CD4-positive, alpha-beta T cell treated with Interferon alpha-2 for 1 hour (primary cell): ENCODE results near the gene PDZK1.
"Not testable (repeated sequence)": the region's sequence is repeated elsewhere in the genome, so short reads cannot be mapped to it uniquely, and the experiment has no call there.

Experiments
- DNase-seq, 2 donors: peaks; one replicate each; pipeline ENCODE4 v3.0.0-alpha.2; 2020 to 2022

PDZK1 gene

DNA sequence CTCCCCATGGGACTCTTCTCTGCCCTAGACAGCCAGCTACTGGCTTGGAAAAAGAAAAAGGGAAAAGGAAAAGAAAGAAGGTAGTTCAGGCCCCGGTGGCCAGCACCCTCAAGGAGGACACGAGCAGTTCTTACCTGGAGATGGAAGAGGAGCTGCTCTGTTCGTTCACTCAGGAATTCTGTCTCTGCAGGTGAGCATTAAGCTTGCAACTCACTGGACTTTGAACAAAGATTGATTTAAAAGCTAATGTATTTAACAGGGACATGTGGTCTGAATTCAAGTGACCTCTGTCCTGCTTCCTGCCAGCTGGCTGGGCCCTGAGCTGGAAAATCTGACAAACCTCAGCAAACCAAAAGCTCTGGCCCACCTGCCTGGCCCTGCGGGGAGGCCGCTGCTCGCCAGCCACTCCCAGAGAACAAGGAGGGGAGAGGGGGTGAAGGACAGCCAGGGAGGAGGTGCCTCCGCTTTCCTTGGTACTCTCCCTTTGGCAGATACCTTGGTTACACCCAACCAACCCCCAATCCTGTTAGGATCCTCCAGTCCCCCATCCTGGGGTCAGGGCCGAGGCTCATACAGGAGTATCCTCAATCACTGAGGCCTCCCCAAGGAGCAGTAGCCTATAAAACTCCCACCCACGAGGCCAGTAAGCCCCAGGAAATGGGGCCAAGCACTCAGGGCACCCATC, at the start of gene PDZK1:
Gene PDZK1, minus strand, starts transcription at position 186 of the 685 bp plus-strand sequence. CDS start 19,347 bp downstream, outside the sequence.
- DNase-seq: no peak

DNA sequence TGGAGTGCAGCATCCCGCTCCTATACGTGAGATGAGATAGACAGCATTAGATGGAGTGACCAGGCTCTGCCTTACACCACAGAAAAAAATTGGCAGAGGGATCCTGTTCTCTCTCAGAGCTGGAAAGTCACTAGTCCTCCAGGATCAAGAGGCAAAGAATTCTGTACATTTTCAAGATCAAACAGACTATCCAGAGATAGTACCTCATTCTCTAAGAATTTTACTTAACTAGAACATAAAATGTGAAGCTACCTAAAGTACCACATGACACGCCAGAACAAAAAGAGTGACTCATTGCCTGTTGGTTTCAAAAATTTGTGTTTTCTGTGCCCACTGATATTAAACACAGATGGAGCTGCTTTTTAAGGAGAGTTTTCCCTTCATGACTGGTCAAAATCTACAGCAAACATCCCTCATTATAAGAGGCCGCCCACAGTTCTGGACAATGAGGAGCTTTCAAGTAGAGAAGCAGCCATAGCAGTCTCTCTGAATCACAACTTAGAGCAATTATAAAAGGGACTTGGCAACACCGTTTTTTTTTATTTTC, 44.4 kb upstream of the PDZK1 start:
- DNase-seq: no peak

DNA sequence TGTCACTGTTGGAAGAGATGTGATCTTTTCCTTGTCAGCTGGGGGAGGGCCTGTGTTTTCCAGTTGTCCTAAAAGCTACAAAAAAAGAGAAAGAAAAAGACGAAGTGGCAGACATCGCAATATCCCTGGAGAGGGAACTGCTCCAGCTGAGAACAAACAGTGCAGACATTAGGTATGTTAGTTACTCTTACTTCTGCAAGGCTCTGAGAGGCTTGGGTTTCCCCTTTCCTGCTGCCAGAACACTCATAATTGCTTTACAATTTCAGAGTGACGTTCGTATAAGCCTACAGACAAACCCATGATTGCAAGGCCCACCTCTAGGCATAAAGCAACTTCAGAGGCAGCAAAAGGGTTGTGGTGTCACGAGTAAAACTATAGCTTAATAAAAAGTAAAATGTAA, 43.3 kb upstream of the PDZK1 start:
- no peak for DNase-seq

- DNase-seq: no peak
These were observed 40.5 kb upstream of the PDZK1 start for GRCh38 chr1:145747398-145748247.

- no peak for DNase-seq
These were observed 33.1 kb upstream of the PDZK1 start for GRCh38 chr1:145740269-145740668.

DNA sequence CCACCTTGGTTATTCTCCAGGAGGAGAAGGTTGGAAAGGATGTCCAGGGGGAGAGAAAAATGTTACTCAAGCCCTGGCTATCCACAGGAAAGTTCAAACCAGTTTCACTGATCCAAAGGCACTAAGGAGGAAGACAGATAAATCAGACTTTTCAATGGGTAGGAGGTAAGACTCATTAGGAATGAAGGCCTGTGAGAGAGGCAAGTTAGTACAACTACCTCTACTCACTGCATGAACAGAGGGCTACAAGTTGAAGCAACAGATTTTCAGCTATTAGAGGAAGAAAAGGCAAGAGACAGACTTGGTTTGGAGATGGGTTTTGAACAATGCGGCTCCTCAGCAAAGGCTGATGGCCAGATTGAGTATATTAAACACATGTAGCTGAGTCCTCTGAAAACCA, 29.0 kb upstream of the PDZK1 start:
- no peak for DNase-seq

- DNase-seq: no peak
These were observed 23.7 kb upstream of the PDZK1 start for GRCh38 chr1:145730900-145731299.

DNA sequence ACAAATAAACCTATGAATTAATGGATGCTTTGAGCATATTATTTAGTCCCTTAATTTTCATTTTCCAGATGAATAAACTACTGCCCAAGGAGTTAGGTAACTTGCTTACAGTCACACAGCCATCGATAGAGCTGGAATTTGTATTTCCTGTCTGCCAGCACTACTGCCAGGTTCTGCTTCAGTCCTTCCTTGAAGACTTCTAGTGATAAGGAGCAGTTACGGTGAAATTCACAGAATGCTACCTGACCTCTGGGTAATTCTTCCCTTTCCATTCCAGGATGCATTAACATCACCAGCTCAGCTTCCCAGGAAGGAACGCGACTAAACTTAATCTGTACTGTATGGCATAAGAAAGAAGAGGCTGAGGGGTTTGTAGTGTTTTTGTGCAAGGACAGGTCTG, 23.3 kb upstream of the PDZK1 start:
- no peak for DNase-seq

DNA sequence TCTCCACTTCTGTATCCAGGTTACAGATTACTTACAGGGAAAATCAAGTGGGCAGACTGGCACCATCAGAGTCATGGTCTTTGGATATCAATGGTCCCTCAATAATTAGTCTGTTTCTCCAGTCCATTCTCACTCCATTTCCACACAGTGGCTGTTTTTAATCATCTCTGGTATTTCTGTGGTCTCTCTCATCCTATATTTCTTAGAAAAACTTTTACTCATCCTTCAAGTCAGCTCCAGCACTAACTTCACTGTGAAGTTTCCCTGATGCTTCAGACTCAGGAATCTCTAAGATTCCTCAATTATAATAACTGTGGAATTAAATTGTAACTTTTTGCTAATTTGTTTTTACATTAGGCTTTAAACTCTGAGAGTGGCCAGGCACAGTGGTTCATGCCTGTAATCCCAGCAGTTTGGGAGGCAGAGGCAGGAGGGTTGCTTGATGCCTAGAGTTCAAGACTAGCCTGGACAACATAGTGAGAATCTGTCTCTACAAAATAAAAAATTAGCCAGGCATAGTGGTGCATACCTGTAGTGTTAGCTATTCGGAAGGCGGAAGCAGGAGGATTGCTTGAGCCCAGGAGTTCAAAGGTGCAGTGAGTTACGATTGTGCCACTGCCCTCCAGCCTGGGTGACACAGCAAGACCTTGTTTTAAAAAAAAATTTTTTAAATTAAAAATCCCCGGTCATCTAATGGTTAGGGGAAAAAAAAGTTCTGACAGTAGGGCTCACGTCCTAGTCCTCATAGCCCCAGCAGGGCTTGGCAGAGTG, 22.7 kb upstream of the PDZK1 start:
- DNase-seq: no peak

GRCh38 chr1:145729196-145729595, 22.0 kb upstream of the PDZK1 start:
- no peak for DNase-seq

DNA sequence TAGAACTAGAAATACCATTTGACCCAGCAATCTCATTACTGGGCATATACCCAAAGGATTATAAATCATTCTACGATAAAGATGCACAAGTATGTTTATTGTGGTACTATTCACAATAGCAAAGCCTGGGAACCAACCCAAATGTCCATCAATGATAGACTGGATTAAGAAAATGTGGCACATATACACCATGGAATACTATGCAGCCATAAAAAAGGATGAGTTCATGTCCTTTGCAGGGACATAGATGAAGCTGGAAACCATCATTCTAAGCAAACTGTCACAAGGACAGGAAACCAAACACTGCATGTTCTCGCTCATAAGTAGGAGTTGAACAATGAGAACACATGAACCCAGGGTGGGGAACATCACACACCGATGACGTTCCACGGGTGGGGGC, 19.0 kb upstream of the PDZK1 start:
- not testable (repeated sequence) for DNase-seq

DNA sequence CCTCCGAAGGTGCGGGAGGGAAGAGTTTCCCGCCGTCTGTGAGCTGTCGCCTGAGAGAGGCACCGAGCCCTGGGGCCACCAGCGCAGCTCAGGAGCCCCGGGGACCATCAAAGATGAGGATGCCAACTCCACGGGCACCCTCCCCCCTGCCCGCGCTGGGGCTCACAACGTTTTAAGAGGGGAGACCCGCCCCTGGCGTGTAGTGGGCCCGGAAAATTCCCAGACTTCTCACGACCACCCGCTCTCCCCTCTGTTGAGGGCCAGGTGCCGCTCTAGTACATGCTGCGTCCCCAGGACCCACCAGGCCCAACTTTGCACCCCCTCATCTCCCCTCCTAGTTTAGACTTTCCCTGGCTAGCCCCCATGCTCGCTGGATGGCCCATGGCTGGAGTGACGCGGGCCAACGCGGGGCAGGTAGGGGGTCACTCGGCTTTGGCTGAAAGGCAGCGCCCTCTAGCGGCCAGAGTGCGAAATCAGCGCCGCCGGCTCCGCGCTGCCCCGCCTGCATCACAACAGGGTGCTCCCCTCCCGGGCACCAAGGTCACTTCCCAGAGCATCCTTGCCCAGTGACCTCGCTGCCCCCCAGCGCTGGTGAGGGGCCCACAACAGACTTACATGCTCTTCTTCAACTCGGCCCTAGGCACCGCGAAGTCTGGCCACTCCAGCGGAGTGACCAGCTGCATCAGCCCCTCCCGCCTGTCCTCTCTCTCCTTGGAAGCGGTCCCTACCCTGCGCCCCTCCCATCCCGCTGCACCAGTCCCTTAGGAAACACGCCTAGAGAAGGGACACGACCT, 13.9 kb upstream of the PDZK1 start:
- DNase-seq: peak; percentile 58 to 76

GRCh38 chr1:145720556-145720877, 13.3 kb upstream of the PDZK1 start:
- DNase-seq: no peak

DNA sequence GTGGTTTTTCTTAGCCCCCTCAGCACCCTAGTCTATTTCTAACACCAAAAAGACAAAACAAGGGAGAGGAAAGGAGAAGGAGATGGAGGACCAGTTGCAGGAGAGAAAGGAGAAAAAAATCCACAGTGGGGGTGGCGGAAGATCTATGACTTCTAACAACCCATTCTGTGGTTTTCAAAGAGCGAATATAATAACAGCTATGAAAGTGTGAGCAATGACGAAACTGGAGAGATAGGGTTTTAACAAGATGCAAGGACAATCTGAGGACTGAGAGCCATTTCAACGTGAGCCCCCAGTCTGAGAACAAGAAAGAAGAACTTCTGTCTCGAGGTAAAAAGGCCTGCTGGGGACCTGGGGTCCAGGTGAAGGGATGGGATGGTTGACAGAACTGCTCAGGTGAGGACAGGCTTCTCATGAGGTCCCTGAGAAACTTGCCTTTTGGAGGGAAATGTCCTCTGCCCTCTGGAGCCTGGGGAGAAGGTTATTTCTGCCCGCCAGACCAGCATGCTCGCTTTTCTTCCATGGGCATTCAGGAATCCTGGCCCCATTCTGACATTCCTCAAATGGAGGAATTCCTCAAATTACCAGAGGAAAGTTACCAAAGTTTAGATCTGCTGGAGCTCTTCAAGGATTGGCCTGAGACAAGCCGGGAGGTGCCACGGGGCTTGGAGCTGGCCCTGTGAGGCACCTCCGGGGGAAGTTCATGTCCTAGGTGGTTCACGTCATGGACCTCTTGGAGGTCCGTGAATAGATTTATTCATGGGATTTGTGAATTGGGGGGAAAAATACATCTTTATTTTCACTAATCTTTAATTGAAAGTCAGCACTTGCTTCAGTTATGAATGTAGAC, 12.3 kb upstream of the PDZK1 start, which contains the start of gene CD160:
Gene CD160, plus strand, starts transcription at position 270 of the 850 bp plus-strand sequence. CDS start 8,829 bp downstream, outside the sequence.
- peak in 1 of 2 donors; percentile 31 for DNase-seq

GRCh38 chr1:145718465-145718864, 11.3 kb upstream of the PDZK1 start:
- DNase-seq: not testable (repeated sequence)

GRCh38 chr1:145717833-145718232, 10.7 kb upstream of the PDZK1 start:
- no peak for DNase-seq

DNA sequence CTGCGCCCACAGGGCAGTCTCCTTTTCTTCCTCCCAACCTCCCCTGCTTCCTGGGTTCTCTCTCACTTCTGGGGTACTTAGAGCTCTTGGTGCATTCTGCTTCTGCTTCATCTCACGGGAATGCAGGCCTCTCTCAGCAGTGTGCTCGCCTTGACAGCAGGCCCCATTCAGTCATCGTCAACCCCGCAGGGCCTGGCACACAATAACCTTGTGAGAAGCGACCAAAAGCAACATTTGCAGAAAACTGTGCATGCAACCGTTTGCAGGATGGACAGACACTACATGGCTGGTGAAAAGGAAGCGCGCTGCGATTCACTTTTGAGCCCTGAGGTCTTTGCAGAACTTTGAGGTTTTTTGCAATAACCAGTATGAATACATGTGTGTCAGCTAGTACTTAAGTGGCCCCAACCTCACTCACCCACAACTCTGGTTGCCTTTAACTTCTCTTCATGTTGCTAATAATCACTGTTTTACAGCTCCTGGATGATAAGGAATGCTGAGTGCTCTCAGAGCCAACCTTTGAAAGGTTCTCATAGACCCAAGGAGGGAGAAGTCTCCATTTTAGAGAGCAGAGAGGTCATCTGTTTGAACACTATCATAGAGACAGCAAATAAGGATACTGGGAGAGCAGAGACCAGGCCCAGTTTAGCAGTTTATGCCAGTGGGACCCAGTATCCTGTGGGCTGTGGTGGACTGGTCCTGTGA, 9.6 kb upstream of the PDZK1 start:
- DNase-seq: no peak

- no peak for DNase-seq
These were observed 7.5 kb upstream of the PDZK1 start for GRCh38 chr1:145714524-145715111.

DNA sequence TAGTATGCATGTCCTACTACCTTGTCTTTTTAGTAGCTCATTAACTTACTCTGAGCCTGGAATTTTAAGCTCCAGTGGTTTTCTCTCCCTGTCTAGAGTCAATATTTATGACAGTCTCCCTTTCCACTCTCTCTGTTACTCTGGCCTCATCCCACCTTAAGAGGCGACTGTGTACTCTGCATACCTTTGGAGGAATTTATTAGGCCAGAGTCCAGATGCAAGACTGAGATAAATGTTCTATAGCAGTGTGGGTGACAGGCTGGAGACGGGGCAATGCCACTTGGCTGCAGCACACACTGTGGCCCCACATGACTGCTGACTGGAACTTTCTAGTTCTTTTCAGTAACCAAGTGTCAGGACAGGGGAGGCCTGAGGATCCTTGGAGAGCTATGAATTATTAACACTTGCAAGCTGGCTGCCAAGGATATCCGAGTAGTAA, 4.1 kb upstream of the PDZK1 start:
- no peak for DNase-seq
